Upper lobe of left lung (tissue), 6 donors: ENCODE results near the gene IGSF10. TPM values are rescaled to one million over a fixed set of nuclear protein-coding genes. Genes with fewer than 3 reads are reported as not detected.

Source experiments
- ATAC-seq, 2 donors: fragments of 200-7000 bp; cut with Tn5 transposase; one replicate each; pipeline ENCODE4 v1.9.1; 2022; ENCODE audit warnings: mild to moderate bottlenecking in 2 of 2, moderate library complexity in 2 of 2; ENCODE audit not compliant: low FRiP score in 2 of 2
- DNase-seq, 2 donors: peaks; one replicate each; pipeline ENCODE4 v3.0.0-alpha.2; 2019 to 2020
- H3K27ac ChIP-seq, 4 donors: fragments of 200-600 bp; sonication (generic); one replicate each; pipeline ENCODE4 v1.5.1; 2016 to 2019
- H3K27me3 ChIP-seq, 4 donors: fragments of 200-600 bp; sonication (generic); one replicate each; pipeline ENCODE4 v1.5.1; 2017 to 2019
- H3K36me3 ChIP-seq, 4 donors: fragments of 200-600 bp; sonication (generic); one replicate each; pipeline ENCODE4 v1.5.1; 2016 to 2019
- H3K4me1 ChIP-seq, 4 donors: fragments of 200-600 bp; sonication (generic); one replicate each; pipeline ENCODE4 v1.5.1; 2018 to 2019
- H3K4me3 ChIP-seq, 4 donors: fragments of 200-600 bp; sonication (generic); one replicate each; pipeline ENCODE4 v1.5.1; 2017 to 2019; ENCODE audit warnings: mild to moderate bottlenecking in 2 of 4, moderate library complexity in 1 of 4
- H3K9me3 ChIP-seq, 4 donors: fragments of 200-600 bp; sonication (generic); one replicate each; pipeline ENCODE4 v1.5.1; 2018 to 2019
- CTCF ChIP-seq, 6 experiments: fragments of 450-650 bp in 4 of 6; fragments of 200-600 bp in 2 of 6; sonication (generic) in 2 of 6; IDR thresholded peaks; one replicate each; pipeline ENCODE4 v1.5.1; 2016 to 2019; ENCODE audit warnings: antibody characterized with exemption in 6 of 6
- EP300 ChIP-seq, 4 donors: sonication (generic); formaldehyde crosslinking; IDR thresholded peaks; one replicate each; pipeline ENCODE4 v1.5.1; 2017; ENCODE audit warnings: antibody characterized with exemption in 4 of 4, control low read depth in 2 of 4
- POLR2A ChIP-seq, 4 donors: fragments of 450-650 bp; IDR thresholded peaks; one replicate each; pipeline ENCODE4 v1.5.1; 2016 to 2017; ENCODE audit warnings: antibody characterized with exemption in 4 of 4, mild to moderate bottlenecking in 2 of 4
- POLR2AphosphoS5 ChIP-seq, 2 donors: sonication (generic); formaldehyde crosslinking; IDR thresholded peaks; one replicate each; pipeline ENCODE4 v1.5.1; 2017; ENCODE audit warnings: antibody characterized with exemption in 2 of 2
- WGBS, 2 donors: methylation state at CpG; one replicate each; pipeline ENCODE4 v1.1.5; 2017 to 2018; 5-methylcytosine and 5-hydroxymethylcytosine counted together
- total RNA-seq, 6 donors: library from RNA; depleted of rRNA in 4 of 6; stranded (reverse); fragments of >200 nt in 4 of 6; gene quantifications; one replicate each; pipeline versions ENCODE4 v1.1.0 to v1.2.1, GENCODE V29; 2016 to 2021
- donor health status: DM: no; HTN: no; CAD: no; lungs with moderate emphysema.
- donor health status: DM: no; HTN: yes; CAD: no; lungs with severe emphysema.

IGSF10 gene
- total RNA-seq, 6 donors from 2014 or later, result 9.2 to 27.2 (median 22.9) TPM

- no peak for TF ChIP-seq POLR2AphosphoS5 (IDR thresholded peaks at IDR 0.05)
- TF ChIP-seq POLR2A (IDR thresholded peaks at IDR 0.05), result no peak
- TF ChIP-seq EP300 (IDR thresholded peaks at IDR 0.05), result no peak
- TF ChIP-seq CTCF (IDR thresholded peaks at IDR 0.05), result no peak
- Histone ChIP-seq H3K9me3 (no peaks in the 10 kb centered on the region), H3K27me3 (no peaks in the 10 kb centered on the region), H3K4me3 (no peak overlapping the region), H3K4me1 (no peaks in the 10 kb centered on the region), H3K27ac (no peak overlapping the region), H3K36me3 (no peaks in the 10 kb centered on the region)
- 74 to 92% methylated on average over 5 to 6 of the region's 6 CpGs for WGBS, 2 donors
- DNase-seq (peak in 1 of 2 donors; percentile 2), ATAC-seq (no peak)
Measured at GRCh38 chr3:151483961-151484520, 23.2 kb upstream of the IGSF10 start.

GRCh38 chr3:151483488-151483887 is 22.6 kb upstream of the IGSF10 start:
- 93 to 100% methylated on average over 1 of the region's 1 CpG for WGBS, 2 donors

GRCh38 chr3:151480492-151480891 is 19.6 kb upstream of the IGSF10 start:
- no peak for TF ChIP-seq EP300 (IDR thresholded peaks at IDR 0.05)
- no peak for TF ChIP-seq POLR2A (IDR thresholded peaks at IDR 0.05)
- TF ChIP-seq CTCF (IDR thresholded peaks at IDR 0.05), result no peak
- TF ChIP-seq POLR2AphosphoS5 (IDR thresholded peaks at IDR 0.05), result no peak
- Histone ChIP-seq H3K27ac (no peak overlapping the region), H3K27me3 (no peaks in the 10 kb centered on the region), H3K4me1 (no peaks in the 10 kb centered on the region), H3K4me3 (no peak overlapping the region), H3K9me3 (no peaks in the 10 kb centered on the region), H3K36me3 (no peaks in the 10 kb centered on the region)
- DNase-seq (no peak), ATAC-seq (peak in 1 of 2 donors; percentile 49)
- WGBS, 2 donors, result 92 to 100% methylated on average over 2 of the region's 2 CpGs

More at GRCh38 chr3:151483488-151483887, 22.6 kb upstream of the IGSF10 start:
- no peaks in the 10 kb centered on the region for H3K9me3 ChIP-seq
- H3K4me3 ChIP-seq, result no peak overlapping the region
- no peak overlapping the region for H3K27ac ChIP-seq
- ATAC-seq, result no peak
- no peaks in the 10 kb centered on the region for H3K4me1 ChIP-seq
- no peaks in the 10 kb centered on the region for H3K27me3 ChIP-seq
- DNase-seq, result no peak
- no peaks in the 10 kb centered on the region for H3K36me3 ChIP-seq
- no peak for TF ChIP-seq CTCF (IDR thresholded peaks at IDR 0.05)
- no peak for TF ChIP-seq POLR2A (IDR thresholded peaks at IDR 0.05)
- TF ChIP-seq POLR2AphosphoS5 (IDR thresholded peaks at IDR 0.05), result no peak
- no peak for TF ChIP-seq EP300 (IDR thresholded peaks at IDR 0.05)

- Histone ChIP-seq H3K36me3 (no peaks in the 10 kb centered on the region), H3K27ac (no peak overlapping the region), H3K27me3 (no peaks in the 10 kb centered on the region), H3K4me1 (no peaks in the 10 kb centered on the region), H3K9me3 (no peaks in the 10 kb centered on the region), H3K4me3 (no peak overlapping the region)
- TF ChIP-seq POLR2AphosphoS5 (IDR thresholded peaks at IDR 0.05) (no peak), CTCF (IDR thresholded peaks at IDR 0.05) (no peak), POLR2A (IDR thresholded peaks at IDR 0.05) (no peak), EP300 (IDR thresholded peaks at IDR 0.05) (no peak)
- ATAC-seq (no peak), DNase-seq (no peak)
- WGBS, 2 donors, result 12 to 37% methylated on average over 1 of the region's 1 CpG
Measured at GRCh38 chr3:151479452-151479851, 18.6 kb upstream of the IGSF10 start.

- Histone ChIP-seq H3K4me3 (no peak overlapping the region), H3K4me1 (no peaks in the 10 kb centered on the region), H3K27ac (no peak overlapping the region), H3K27me3 (no peaks in the 10 kb centered on the region), H3K9me3 (no peaks in the 10 kb centered on the region), H3K36me3 (no peaks in the 10 kb centered on the region)
- ATAC-seq, result no peak
- 59 to 74% methylated on average over 1 of the region's 1 CpG for WGBS, 2 donors
- no peak for DNase-seq
- no peak for TF ChIP-seq POLR2AphosphoS5 (IDR thresholded peaks at IDR 0.05)
Measured at GRCh38 chr3:151478335-151478697, 17.5 kb upstream of the IGSF10 start.
